GM12892 (cell line): ENCODE results near the gene METTL23.

Source experiments
- DNase-seq: peaks from one replicate; pipeline ENCODE4 v3.0.0; 2011; ENCODE audit not compliant: insufficient read length
- FAIRE-seq: peaks from 2 replicates; lab custom pipeline; 2011; peaks lifted over from hg19 to GRCh38; lab: Jason Lieb, UNC
- POLR2A ChIP-seq: IDR thresholded peaks from 2 replicates; pipeline ENCODE4 v1.6.1; 2011; ENCODE audit warnings: low read depth, low read length, control low read depth
- POLR2AphosphoS5 ChIP-seq: IDR thresholded peaks from 2 replicates; pipeline ENCODE4 v1.6.1; 2011; ENCODE audit warnings: low read depth, low read length, control low read depth
- TAF1 ChIP-seq: IDR thresholded peaks from 2 replicates; pipeline ENCODE4 v1.6.1; 2011; ENCODE audit warnings: low read depth, mild to moderate bottlenecking, control low read depth, low read length, borderline replicate concordance

The METTL23 gene

GRCh38 chr17:76772842-76773525 is 46.3 kb downstream of the METTL23 start:
- FAIRE-seq (no peak), DNase-seq (no peak)
- TF ChIP-seq POLR2AphosphoS5 (no peak), TAF1 (no peak), POLR2A (no peak)

- TF ChIP-seq TAF1: no peak
- TF ChIP-seq POLR2A: no peak
- no peak for TF ChIP-seq POLR2AphosphoS5
- DNase-seq (no peak), FAIRE-seq (no peak)
Measured at GRCh38 chr17:76775021-76775600, 48.5 kb downstream of the METTL23 start.

- TF ChIP-seq TAF1 (no peak), POLR2A (no peak), POLR2AphosphoS5 (no peak)
- no peak for FAIRE-seq
- DNase-seq: no peak
Measured at GRCh38 chr17:76781056-76781982, 54.7 kb downstream of the METTL23 start.

- no peak for TF ChIP-seq POLR2AphosphoS5
- no peak for TF ChIP-seq POLR2A
- TF ChIP-seq TAF1: no peak
- no peak for FAIRE-seq
- no peak for DNase-seq
Measured at GRCh38 chr17:76783146-76783545, 56.5 kb downstream of the METTL23 start.
